H1 (cell line): ENCODE data around the gene RGS9BP. TPM values are rescaled to one million over a fixed set of nuclear protein-coding genes. Genes with fewer than 3 reads are reported as not detected.

ENCODE experiments used
- CTCF ChIA-PET: fragments of 300-600 bp; sonication (Branson Sonifier 250); formaldehyde crosslinking; loops from one replicate; lab custom pipeline; 2021; ENCODE audit not compliant: partially characterized antibody; lab: Charles Lee
- POLR2A ChIA-PET: fragments of 300-600 bp; sonication (Branson Sonifier 250); formaldehyde crosslinking; loops from one replicate; lab custom pipeline; 2021; ENCODE audit warnings: inconsistent platforms; ENCODE audit not compliant: partially characterized antibody; lab: Charles Lee
- DNase-seq, 2 experiments: peaks; one replicate each; pipeline versions ENCODE4 v3.0.0 to v3.0.0-alpha.2; 2010 to 2022; ENCODE audit warnings: low spot score in 2 of 2, low read depth in 1 of 2, mixed read lengths in 1 of 2
- FAIRE-seq: peaks from 2 replicates; lab custom pipeline; 2011; peaks lifted over from hg19 to GRCh38; lab: Jason Lieb, UNC
- H2AFZ ChIP-seq: 2 replicates; pipeline ENCODE4 v1.8.1; 2012; ENCODE audit warnings: low read length, inconsistent platforms
- H2AK5ac ChIP-seq: 2 replicates; pipeline ENCODE4 v1.6.1; 2013; ENCODE audit warnings: low read depth, low read length
- H2BK120ac ChIP-seq: replicated peaks from 2 replicates; pipeline ENCODE3; 2013; ENCODE audit warnings: low read depth, low read length, inconsistent platforms
- H2BK12ac ChIP-seq: 2 replicates; pipeline ENCODE4 v1.6.1; 2013; ENCODE audit warnings: low read depth, low read length
- H2BK15ac ChIP-seq: 2 replicates; pipeline ENCODE4 v1.6.1; 2013; ENCODE audit warnings: low read length
- H2BK20ac ChIP-seq: 2 replicates; pipeline ENCODE4 v1.6.1; 2013; ENCODE audit warnings: low read length
- H2BK5ac ChIP-seq: 2 replicates; pipeline ENCODE4 v1.6.1; 2013; ENCODE audit warnings: low read depth, low read length
- H3K14ac ChIP-seq: 2 replicates; pipeline ENCODE4 v1.6.1; 2013; ENCODE audit warnings: inconsistent platforms; ENCODE audit not compliant: insufficient read length
- H3K18ac ChIP-seq: 2 replicates; pipeline ENCODE4 v1.6.1; 2013; ENCODE audit warnings: low read length; ENCODE audit errors: extremely low read depth
- H3K23ac ChIP-seq: 2 replicates; pipeline ENCODE4 v1.6.1; 2013; ENCODE audit warnings: inconsistent platforms; ENCODE audit not compliant: insufficient read length
- H3K23me2 ChIP-seq: 2 replicates; pipeline ENCODE4 v1.6.1; 2013; ENCODE audit warnings: low read depth, low read length
- H3K27ac ChIP-seq: 2 replicates; pipeline ENCODE4 v1.6.1; 2011; ENCODE audit warnings: low read depth, low read length, inconsistent platforms
- H3K27me3 ChIP-seq, 4 experiments: replicated peaks in 1 of 4; 1 replicate in 1 of 4; 2 replicates in 3 of 4; pipeline versions ENCODE4 v1.6.1 to v1.8.1; 2011 to 2013; ENCODE audit warnings: low read length in 3 of 4, mild to moderate bottlenecking in 3 of 4, inconsistent platforms in 2 of 4, mixed read lengths in 2 of 4, moderate library complexity in 1 of 4; ENCODE audit not compliant: control insufficient read depth in 3 of 4, insufficient read depth in 3 of 4; ENCODE audit errors: extremely low read depth in 1 of 4
- H3K36me3 ChIP-seq, 4 experiments: 2 replicates each; pipeline versions ENCODE4 v1.6.1 to v1.8.1; 2011 to 2013; ENCODE audit warnings: mild to moderate bottlenecking in 4 of 4, low read length in 3 of 4, moderate library complexity in 2 of 4, control low read depth in 1 of 4, inconsistent platforms in 1 of 4; ENCODE audit not compliant: insufficient read depth in 4 of 4, control insufficient read depth in 2 of 4
- H3K4ac ChIP-seq: replicated peaks from 2 replicates; pipeline ENCODE3; 2013; ENCODE audit warnings: low read length, low read depth, mixed read lengths, inconsistent platforms; ENCODE audit not compliant: insufficient read length
- H3K4me1 ChIP-seq, 4 experiments: replicated peaks in 1 of 4; 1 replicate in 1 of 4; 2 replicates in 3 of 4; pipeline versions ENCODE4 v1.6.1 to v1.8.1; 2011 to 2013; ENCODE audit warnings: low read length in 3 of 4, inconsistent platforms in 2 of 4, mixed read lengths in 1 of 4; ENCODE audit not compliant: insufficient read depth in 4 of 4, control insufficient read depth in 3 of 4
- H3K4me2 ChIP-seq, 2 experiments: 2 replicates each; pipeline versions ENCODE4 v1.6.1 to v1.8.1; 2011 to 2013; ENCODE audit warnings: low read depth in 2 of 2, low read length in 2 of 2, control low read depth in 1 of 2, inconsistent platforms in 1 of 2, mild to moderate bottlenecking in 1 of 2; ENCODE audit not compliant: insufficient read depth in 1 of 2
- H3K4me3 ChIP-seq, 4 experiments: fragments of 200-600, 300-600 bp in 1 of 4; sonication (generic), shearing (Covaris generic), sonication (Bioruptor Twin) in 1 of 4; 2 replicates each; pipeline versions ENCODE4 v1.5.1 to v1.8.1; 2011 to 2016; ENCODE audit warnings: low read length in 4 of 4, low read depth in 3 of 4, control low read depth in 2 of 4, inconsistent platforms in 2 of 4, mild to moderate bottlenecking in 2 of 4, mixed read lengths in 1 of 4, moderate library complexity in 1 of 4; ENCODE audit not compliant: insufficient read depth in 2 of 4; ENCODE audit errors: extremely low read depth in 1 of 4
- H3K56ac ChIP-seq: replicated peaks from 2 replicates; pipeline ENCODE3; 2013; ENCODE audit warnings: low read depth, mild to moderate bottlenecking, mixed read lengths, low read length, inconsistent platforms; ENCODE audit not compliant: insufficient read length
- H3K79me1 ChIP-seq: 2 replicates; pipeline ENCODE4 v1.6.1; 2013; ENCODE audit warnings: low read depth, low read length, control low read depth
- H3K79me2 ChIP-seq, 2 experiments: 2 replicates each; pipeline versions ENCODE4 v1.6.1 to v1.8.1; 2012 to 2013; ENCODE audit warnings: low read length in 2 of 2, mild to moderate bottlenecking in 2 of 2, inconsistent platforms in 1 of 2; ENCODE audit not compliant: insufficient read depth in 2 of 2, control insufficient read depth in 1 of 2
- H3K9ac ChIP-seq, 4 experiments: replicated peaks in 1 of 4; 1 replicate in 1 of 4; 2 replicates in 3 of 4; pipeline versions ENCODE4 v1.6.1 to v1.8.1; 2011 to 2013; ENCODE audit warnings: low read depth in 3 of 4, low read length in 3 of 4, control low read depth in 2 of 4, mild to moderate bottlenecking in 2 of 4, moderate library complexity in 2 of 4, inconsistent platforms in 1 of 4; ENCODE audit errors: extremely low read depth in 1 of 4
- H3K9me3 ChIP-seq, 2 experiments: 2 replicates each; pipeline versions ENCODE4 v1.6.1 to v1.8.1; 2012 to 2013; ENCODE audit warnings: mild to moderate bottlenecking in 2 of 2, moderate library complexity in 2 of 2, control low read depth in 1 of 2, inconsistent platforms in 1 of 2, low read depth in 1 of 2, low read length in 1 of 2, mixed read lengths in 1 of 2; ENCODE audit not compliant: insufficient read depth in 2 of 2
- H4K20me1 ChIP-seq, 2 experiments: replicated peaks in 1 of 2; 2 replicates each; pipeline versions ENCODE3 to v1.8.1; 2011 to 2013; ENCODE audit warnings: inconsistent platforms in 2 of 2, low read length in 2 of 2, mild to moderate bottlenecking in 1 of 2; ENCODE audit not compliant: insufficient read depth in 2 of 2, control insufficient read depth in 1 of 2
- H4K5ac ChIP-seq: 2 replicates; pipeline ENCODE4 v1.6.1; 2013; ENCODE audit warnings: low read length, low read depth, mixed read lengths, inconsistent platforms; ENCODE audit not compliant: insufficient read length
- H4K8ac ChIP-seq: 2 replicates; pipeline ENCODE4 v1.8.0; 2013; ENCODE audit warnings: mild to moderate bottlenecking, moderate library complexity, low read length, inconsistent platforms; ENCODE audit not compliant: insufficient read depth; ENCODE audit errors: extremely low read depth
- H4K91ac ChIP-seq: replicated peaks from 2 replicates; pipeline ENCODE3; 2013; ENCODE audit warnings: low read length, mixed read lengths, inconsistent platforms; ENCODE audit not compliant: insufficient read length
- MAFK ChIP-seq: IDR thresholded peaks from 2 replicates; pipeline ENCODE4 v1.6.1; 2012; ENCODE audit warnings: low read depth, mild to moderate bottlenecking, improper control_type of control experiment, low read length
- POU5F1 ChIP-seq: IDR thresholded peaks from 2 replicates; pipeline ENCODE4 v1.6.1; 2011; ENCODE audit warnings: low read depth, mild to moderate bottlenecking, low read length, moderate library complexity
- SIN3A ChIP-seq, 2 experiments: IDR thresholded peaks in 1 of 2; conservative IDR thresholded peaks in 1 of 2; 2 replicates each; pipeline ENCODE4 v1.6.1; 2011 to 2012; ENCODE audit warnings: low read length in 2 of 2, improper control_type of control experiment in 1 of 2, low read depth in 1 of 2, mild to moderate bottlenecking in 1 of 2
- WGBS, 2 experiments: shearing (Covaris generic) in 1 of 2; methylation state at CpG; one replicate each; pipeline versions ENCODE4 v1.1.6 to v1.1.7; 2013 to 2015; ENCODE audit warnings: low lambda C conversion rate in 2 of 2, mixed read lengths in 2 of 2, inconsistent platforms in 1 of 2, low coverage in 1 of 2, missing lambda C conversion rate in 1 of 2; ENCODE audit not compliant: insufficient replicate concordance in 2 of 2, insufficient coverage in 1 of 2, insufficient read length in 1 of 2; ENCODE audit errors: extremely low coverage in 1 of 2, missing lambda C conversion rate in 1 of 2; 5-methylcytosine and 5-hydroxymethylcytosine counted together
- polyA plus RNA-seq, 7 experiments: library from polyadenylated mRNA; depleted of rRNA in 3 of 7; stranded (reverse) in 5 of 7; unstranded in 2 of 7; fragments of >200 nt in 5 of 7; fragments of 200-250 nt in 2 of 7; gene quantifications; 1 replicate in 5 of 7; 2 replicates in 1 of 7; 4 replicates in 1 of 7; pipeline versions ENCODE4 v1.2.1 to v1.2.3, GENCODE V29; 2011 to 2013; ENCODE audit warnings: missing spikeins in 2 of 7, mixed read lengths in 2 of 7
- total RNA-seq: library from RNA; stranded (reverse); fragmentation: NEBNext Ultra II Directional; extraction: Animal tissue kit (Norgen Biotek cat#: 25700); gene quantifications from 2 replicates; pipeline ENCODE4 v1.2.1, GENCODE V29; 2021

RGS9BP gene
- total and polyA plus RNA-seq, 2 of the 8 experiments (the other 6 are each of a cell fraction or from before 2014, with no cell fraction given): 0.11 to 0.26 TPM

DNA sequence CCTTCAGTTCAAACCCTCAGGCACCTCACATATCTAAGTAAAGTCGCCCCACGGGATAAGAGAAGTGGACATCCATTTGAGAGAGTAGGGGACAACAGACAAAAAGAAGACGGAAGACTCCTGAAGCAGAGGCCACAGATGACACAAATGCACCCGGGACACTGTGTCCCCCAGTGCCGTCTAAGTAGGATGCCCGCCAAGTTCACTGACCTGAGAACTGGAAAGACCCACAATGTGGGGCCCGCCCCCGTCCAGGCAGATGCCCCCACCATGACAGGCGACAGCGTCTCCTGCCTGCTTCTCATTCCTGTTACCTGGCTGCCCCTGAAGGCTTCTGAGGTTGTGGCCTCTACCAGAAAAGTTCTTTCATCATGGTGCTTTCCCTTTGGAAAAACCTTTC is 17.6 kb upstream of the RGS9BP start:
- Histone ChIP-seq H3K56ac (no peak overlapping the region), H3K23me2 (no peaks in the 10 kb centered on the region), H3K9ac (no peak overlapping the region), H3K23ac (no peak overlapping the region), H3K79me1 (no peaks in the 10 kb centered on the region), H3K27ac (no peak overlapping the region)
- FAIRE-seq: no peak
- TF ChIP-seq POU5F1 (no peak), SIN3A (conservative IDR thresholded peaks at IDR 0.05 in 1 of 2, IDR thresholded peaks at IDR 0.05 in 1 of 2; ENCODE audit: low read depth in 1 of 2, low read length in 2 of 2) (no peak), MAFK (no peak)
- TF ChIP-seq, all 59 proteins: peak for 0
- no peak overlapping the region for H2BK12ac ChIP-seq
- H2BK5ac ChIP-seq: no peak overlapping the region
- no peak overlapping the region for H2BK15ac ChIP-seq
- no peak overlapping the region for H4K91ac ChIP-seq
- no peak overlapping the region for H2AFZ ChIP-seq
- H3K14ac ChIP-seq: no peak overlapping the region
- no peaks in the 10 kb centered on the region for H3K9me3 ChIP-seq
- H3K18ac ChIP-seq: no peak overlapping the region
- H3K4me2 ChIP-seq: no peak overlapping the region
- H4K20me1 ChIP-seq: peaks cover 0 to 3% of the 10 kb centered on the region in 2 experiments
- no peak overlapping the region for H3K4ac ChIP-seq
- H2BK120ac ChIP-seq: no peak overlapping the region
- no peak for DNase-seq
- WGBS, 2 experiments: 86% methylated on average over 10 of the region's 10 CpGs; no CpG with 5 or more reads in 1 of the 2 experiments
- no peaks in the 10 kb centered on the region; a peak in 1 of 7 replicates for H3K4me1 ChIP-seq
- H3K36me3 ChIP-seq: peaks cover 0 to 2% (median 1%) of the 10 kb centered on the region in 4 experiments; a peak in 1 of 8 replicates
- no peak overlapping the region for H2BK20ac ChIP-seq
- peaks cover 0 to 26% of the 10 kb centered on the region in 2 experiments; a peak in 2 of 4 replicates for H3K79me2 ChIP-seq
- H3K27me3 ChIP-seq: no peaks in the 10 kb centered on the region
- CTCF ChIA-PET: no interaction called here
- H2AK5ac ChIP-seq: no peak overlapping the region
- H4K5ac ChIP-seq: no peak overlapping the region
- no peak overlapping the region for H4K8ac ChIP-seq
- H3K4me3 ChIP-seq: no peak overlapping the region
- POLR2A ChIA-PET: no interaction called here
